Measurements from ENCODE around the gene RGCC.

RGCC gene

GRCh38 chr13:41497436-41497835, 40.1 kb downstream of the RGCC start:
- H3K27me3 ChIP-seq (ENCODE audit: insufficient read depth, low read depth, severe bottlenecking) = no peaks in the 10 kb centered on the region
- no peak overlapping the region for H3K4me3 ChIP-seq (ENCODE audit: low read depth, low read length)
- no peak for DNase-seq
- TF ChIP-seq, protein P1, sequence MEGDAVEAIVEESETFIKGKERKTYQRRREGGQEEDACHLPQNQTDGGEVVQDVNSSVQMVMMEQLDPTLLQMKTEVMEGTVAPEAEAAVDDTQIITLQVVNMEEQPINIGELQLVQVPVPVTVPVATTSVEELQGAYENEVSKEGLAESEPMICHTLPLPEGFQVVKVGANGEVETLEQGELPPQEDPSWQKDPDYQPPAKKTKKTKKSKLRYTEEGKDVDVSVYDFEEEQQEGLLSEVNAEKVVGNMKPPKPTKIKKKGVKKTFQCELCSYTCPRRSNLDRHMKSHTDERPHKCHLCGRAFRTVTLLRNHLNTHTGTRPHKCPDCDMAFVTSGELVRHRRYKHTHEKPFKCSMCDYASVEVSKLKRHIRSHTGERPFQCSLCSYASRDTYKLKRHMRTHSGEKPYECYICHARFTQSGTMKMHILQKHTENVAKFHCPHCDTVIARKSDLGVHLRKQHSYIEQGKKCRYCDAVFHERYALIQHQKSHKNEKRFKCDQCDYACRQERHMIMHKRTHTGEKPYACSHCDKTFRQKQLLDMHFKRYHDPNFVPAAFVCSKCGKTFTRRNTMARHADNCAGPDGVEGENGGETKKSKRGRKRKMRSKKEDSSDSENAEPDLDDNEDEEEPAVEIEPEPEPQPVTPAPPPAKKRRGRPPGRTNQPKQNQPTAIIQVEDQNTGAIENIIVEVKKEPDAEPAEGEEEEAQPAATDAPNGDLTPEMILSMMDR (IDR thresholded peaks at IDR 0.05; ENCODE audit: low read depth, low read length) = no peak
- H3K9me3 ChIP-seq (ENCODE audit: severe bottlenecking) = no peaks in the 10 kb centered on the region
- H3K36me3 ChIP-seq = no peaks in the 10 kb centered on the region
- H3K27ac ChIP-seq = no peak overlapping the region

DNA sequence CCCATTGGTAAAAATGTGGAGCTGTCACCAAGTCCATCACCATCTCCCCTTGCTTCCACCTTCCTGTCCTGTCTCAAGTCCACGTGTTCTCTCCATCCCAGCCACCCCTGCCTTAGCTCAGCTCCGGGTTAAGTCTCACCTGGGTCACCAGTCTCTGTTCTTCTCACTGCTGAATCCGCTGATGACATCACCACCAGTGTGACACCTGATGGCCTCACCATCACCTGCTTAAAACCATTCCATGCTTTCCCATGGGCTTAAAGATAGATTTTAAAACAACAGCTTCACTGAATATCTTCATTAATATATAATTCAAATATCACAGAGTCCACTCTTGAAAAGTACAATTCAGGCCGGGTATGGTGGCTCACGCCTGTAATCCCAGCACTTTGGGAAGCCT, 42.1 kb downstream of the RGCC start:
- TF ChIP-seq, protein P1 (IDR thresholded peaks at IDR 0.05; ENCODE audit: low read depth, low read length) = no peak
- no peak for DNase-seq
- Histone ChIP-seq H3K4me3 (ENCODE audit: low read depth, low read length) (no peak overlapping the region), H3K9me3 (ENCODE audit: severe bottlenecking) (no peaks in the 10 kb centered on the region), H3K27me3 (ENCODE audit: insufficient read depth, low read depth, severe bottlenecking) (no peaks in the 10 kb centered on the region), H3K27ac (no peak overlapping the region), H3K36me3 (no peaks in the 10 kb centered on the region)

DNA sequence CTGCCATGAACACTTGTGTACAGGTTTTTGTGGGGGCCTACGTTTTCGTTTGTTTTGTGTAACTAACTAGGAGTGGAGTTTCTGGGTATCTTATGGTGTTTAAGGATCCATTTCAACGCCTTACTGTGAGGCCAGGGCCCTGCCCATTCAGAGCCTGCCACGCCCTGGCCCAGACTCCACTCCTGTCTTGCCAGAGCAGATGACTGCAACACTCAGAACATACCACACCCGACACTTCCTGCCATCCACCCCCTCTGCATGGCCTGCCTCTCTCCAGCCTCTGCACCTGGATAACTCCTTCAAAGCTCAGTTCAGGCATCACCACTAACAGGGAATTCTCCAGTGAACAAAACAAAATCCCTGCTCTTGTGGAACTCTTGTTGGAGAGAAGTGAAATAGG, 43.2 kb downstream of the RGCC start:
- Histone ChIP-seq H3K9me3 (ENCODE audit: severe bottlenecking) (no peaks in the 10 kb centered on the region), H3K27me3 (ENCODE audit: insufficient read depth, low read depth, severe bottlenecking) (no peaks in the 10 kb centered on the region), H3K27ac (no peak overlapping the region), H3K4me3 (ENCODE audit: low read depth, low read length) (no peak overlapping the region), H3K36me3 (no peaks in the 10 kb centered on the region)
- no peak for DNase-seq
- TF ChIP-seq, protein P1 (IDR thresholded peaks at IDR 0.05; ENCODE audit: low read depth, low read length) = no peak

DNA sequence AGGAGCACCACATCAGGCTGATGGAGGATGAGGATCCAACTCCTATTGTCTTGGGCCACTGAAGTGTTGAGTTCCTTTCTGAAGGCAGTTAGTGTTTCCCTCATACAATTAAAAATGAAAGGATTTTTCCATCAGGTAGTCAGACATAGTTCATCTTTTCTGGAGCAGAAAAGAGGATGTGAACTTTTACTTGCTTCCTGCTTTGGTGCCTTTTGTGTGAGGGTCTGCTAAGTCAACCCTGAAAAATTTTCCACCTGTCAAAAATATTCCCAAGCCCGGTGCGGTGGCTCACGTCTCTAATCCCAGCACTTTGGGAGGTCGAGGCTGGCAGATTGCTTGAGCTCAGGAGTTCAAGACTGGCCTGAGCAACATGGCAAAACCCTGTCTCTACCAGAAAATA, 43.9 kb downstream of the RGCC start:
- Histone ChIP-seq H3K36me3 (no peaks in the 10 kb centered on the region), H3K27ac (no peak overlapping the region), H3K9me3 (ENCODE audit: severe bottlenecking) (no peaks in the 10 kb centered on the region), H3K27me3 (ENCODE audit: insufficient read depth, low read depth, severe bottlenecking) (no peaks in the 10 kb centered on the region), H3K4me3 (ENCODE audit: low read depth, low read length) (no peak overlapping the region)
- TF ChIP-seq, protein P1 (IDR thresholded peaks at IDR 0.05; ENCODE audit: low read depth, low read length) = no peak
- no peak for DNase-seq

DNA sequence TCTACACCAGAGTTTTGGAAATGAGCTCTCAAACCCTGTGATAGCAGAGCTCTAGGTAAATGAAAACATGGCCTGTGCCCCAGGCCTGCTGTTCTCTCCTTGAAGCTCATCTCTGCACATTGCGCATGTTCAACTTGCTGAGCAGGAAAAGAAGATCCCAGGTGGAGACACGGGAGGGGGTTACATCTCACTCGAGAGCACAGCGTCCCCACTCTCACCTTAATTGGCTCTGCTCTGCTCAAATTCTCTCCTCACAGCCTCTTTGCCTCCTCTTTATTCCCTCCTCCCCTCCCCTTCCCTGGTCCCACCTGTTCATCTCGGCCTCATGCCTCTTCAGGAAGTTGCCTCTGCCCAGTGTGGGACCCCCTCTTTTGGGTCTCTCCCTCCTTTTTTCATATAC, 44.7 kb downstream of the RGCC start:
- H3K27ac ChIP-seq = no peak overlapping the region
- H3K27me3 ChIP-seq (ENCODE audit: insufficient read depth, low read depth, severe bottlenecking) = no peaks in the 10 kb centered on the region
- TF ChIP-seq, protein P1 (IDR thresholded peaks at IDR 0.05; ENCODE audit: low read depth, low read length) = no peak
- H3K9me3 ChIP-seq (ENCODE audit: severe bottlenecking) = no peaks in the 10 kb centered on the region
- no peaks in the 10 kb centered on the region for H3K36me3 ChIP-seq
- no peak for DNase-seq
- H3K4me3 ChIP-seq (ENCODE audit: low read depth, low read length) = no peak overlapping the region

GRCh38 chr13:41502673-41503072, 45.3 kb downstream of the RGCC start:
- H3K9me3 ChIP-seq (ENCODE audit: severe bottlenecking) = no peaks in the 10 kb centered on the region
- TF ChIP-seq, protein P1 (IDR thresholded peaks at IDR 0.05; ENCODE audit: low read depth, low read length) = no peak
- H3K36me3 ChIP-seq = no peaks in the 10 kb centered on the region
- H3K4me3 ChIP-seq (ENCODE audit: low read depth, low read length) = no peak overlapping the region
- H3K27me3 ChIP-seq (ENCODE audit: insufficient read depth, low read depth, severe bottlenecking) = no peaks in the 10 kb centered on the region
- H3K27ac ChIP-seq = no peak overlapping the region
- DNase-seq = no peak
